HG03469 (cell line): Measurements from ENCODE around the gene CALML5.
"Not testable (repeated sequence)": the region's sequence is repeated elsewhere in the genome, so short reads cannot be mapped to it uniquely, and the experiment has no call there.

Experiments
- ATAC-seq: cut with Tn5 transposase; IDR thresholded peaks from one replicate; pipeline ENCODE4 v1.9.1; 2021; ENCODE audit warnings: mild to moderate bottlenecking, moderate library complexity, moderate number of reproducible peaks; ENCODE audit not compliant: unreplicated experiment

The CALML5 gene

GRCh38 chr10:5485948-5486852 lies 13.2 kb downstream of the CALML5 start:
- ATAC-seq = no peak

- ATAC-seq = no peak
Measured at GRCh38 chr10:5485290-5485689, 14.1 kb downstream of the CALML5 start.

GRCh38 chr10:5484205-5484604 lies 15.2 kb downstream of the CALML5 start:
- ATAC-seq = no peak

- no peak for ATAC-seq
Measured at GRCh38 chr10:5482016-5482415, 17.4 kb downstream of the CALML5 start.

GRCh38 chr10:5481121-5481520 lies 18.2 kb downstream of the CALML5 start:
- ATAC-seq = no peak

GRCh38 chr10:5480162-5480941 lies 19.0 kb downstream of the CALML5 start:
- no peak for ATAC-seq

- ATAC-seq = no peak
Measured at GRCh38 chr10:5479481-5480161, 19.7 kb downstream of the CALML5 start.

GRCh38 chr10:5478694-5479305 lies 20.6 kb downstream of the CALML5 start:
- ATAC-seq = no peak

GRCh38 chr10:5477948-5478693 lies 21.2 kb downstream of the CALML5 start:
- no peak for ATAC-seq

- no peak for ATAC-seq
Measured at GRCh38 chr10:5476918-5477525, 22.3 kb downstream of the CALML5 start.

- ATAC-seq = not testable (repeated sequence)
Measured at GRCh38 chr10:5475974-5476807, 23.2 kb downstream of the CALML5 start.

GRCh38 chr10:5475088-5475487 lies 24.3 kb downstream of the CALML5 start:
- ATAC-seq = not testable (repeated sequence)

GRCh38 chr10:5474642-5475041 lies 24.7 kb downstream of the CALML5 start:
- not testable (repeated sequence) for ATAC-seq

- ATAC-seq = no peak
Measured at GRCh38 chr10:5470062-5470751, 29.2 kb downstream of the CALML5 start.

- no peak for ATAC-seq
Measured at GRCh38 chr10:5469353-5470061, 29.9 kb downstream of the CALML5 start.

GRCh38 chr10:5468262-5469106 lies 30.9 kb downstream of the CALML5 start:
- no peak for ATAC-seq
